GM19467 (cell line): ENCODE results near the gene VARS2.
"Not testable (repeated sequence)": the region's sequence is repeated elsewhere in the genome, so short reads cannot be mapped to it uniquely, and the experiment has no call there.

Source experiments
- ATAC-seq: cut with Tn5 transposase; IDR thresholded peaks from one replicate; pipeline ENCODE4 v1.9.1; 2021; ENCODE audit warnings: mild to moderate bottlenecking, moderate library complexity; ENCODE audit not compliant: unreplicated experiment

Gene VARS2

DNA sequence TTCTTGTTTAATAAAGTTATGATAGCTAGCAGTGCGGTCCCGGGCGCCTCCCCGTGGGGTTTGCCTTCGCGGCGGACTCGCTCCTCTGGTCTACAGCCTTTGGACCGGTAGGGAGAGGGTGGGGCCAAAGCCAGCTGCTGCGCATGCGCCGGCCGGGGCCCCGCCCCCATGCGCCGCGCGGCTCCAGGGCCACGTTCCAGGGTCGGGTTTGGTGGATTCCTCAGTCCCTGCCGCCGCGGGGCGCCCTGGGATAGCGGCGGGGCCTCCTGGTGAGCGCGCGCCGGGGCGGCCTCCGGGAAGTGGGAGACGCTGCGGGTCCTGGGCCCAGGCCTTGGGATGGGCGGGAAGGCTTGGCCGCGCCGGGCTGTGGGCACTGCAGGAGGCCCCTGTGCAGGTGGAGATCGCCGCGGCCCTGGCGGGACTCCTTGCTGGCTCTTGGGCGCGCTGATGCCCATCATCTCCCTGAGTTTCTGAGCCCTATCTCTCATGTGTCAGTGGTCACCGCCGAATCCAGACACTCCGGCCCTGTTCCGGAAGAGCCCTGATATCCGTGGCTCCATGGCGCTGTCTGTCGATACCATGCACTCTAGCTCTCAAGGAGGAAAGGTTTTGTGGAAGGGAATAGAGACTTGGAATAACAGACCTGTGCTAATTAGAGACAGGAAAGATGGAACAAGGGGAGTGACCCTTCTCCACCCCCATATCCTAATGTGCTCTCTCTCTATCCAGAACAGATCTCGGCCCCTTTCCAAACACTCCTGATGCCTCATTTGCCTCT is at the start of gene VARS2:
Gene VARS2 (plus strand): TSS at position 163 of the 778 bp plus-strand sequence. CDS start 599 bp downstream, at position 762.
- peak; percentile 90 for ATAC-seq

DNA sequence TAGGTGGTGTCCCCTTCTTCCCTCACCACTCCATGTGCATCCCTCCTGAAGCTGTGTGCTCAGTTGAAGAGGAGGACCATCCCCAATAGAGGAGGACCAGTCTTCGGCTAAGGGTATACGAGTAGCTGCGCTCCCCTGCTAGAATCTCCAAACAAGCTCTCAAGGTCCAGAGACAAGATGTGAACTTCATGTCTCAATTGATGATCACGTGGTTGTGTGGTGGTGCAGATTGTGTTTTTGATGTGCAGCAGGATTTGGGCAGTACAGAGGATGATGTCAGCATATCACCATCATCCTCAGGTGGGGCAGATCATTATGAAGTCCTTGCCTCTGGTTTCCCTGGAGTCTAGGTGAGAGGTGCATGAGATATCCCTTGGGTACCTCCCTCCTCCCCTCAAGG is 49.7 kb upstream of the VARS2 start:
- ATAC-seq = no peak

DNA sequence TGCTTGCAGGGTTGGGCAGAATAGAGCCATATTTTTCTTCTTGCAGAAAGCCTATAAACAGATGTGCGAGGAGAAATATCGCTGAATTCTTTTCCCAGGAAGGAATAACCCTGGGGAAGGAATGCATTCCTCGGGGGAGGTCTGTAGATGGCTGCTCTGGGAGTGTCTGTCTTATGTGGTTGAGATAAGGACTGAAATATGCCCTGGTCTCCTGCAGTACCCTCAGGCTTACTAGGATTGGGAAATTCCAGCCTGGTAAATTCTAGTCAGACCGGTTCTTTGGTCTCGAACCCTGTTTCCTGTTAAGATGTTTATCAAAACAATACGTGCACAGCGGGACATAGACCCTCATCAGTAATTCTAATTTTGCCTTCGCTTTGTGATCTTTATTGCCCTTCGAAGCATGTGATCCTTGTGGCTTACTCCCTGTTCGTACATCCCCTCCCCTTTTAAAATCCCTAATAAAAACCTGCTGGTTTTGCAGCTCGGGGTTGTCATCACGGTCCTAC is 44.7 kb upstream of the VARS2 start:
- ATAC-seq = not testable (repeated sequence)

DNA sequence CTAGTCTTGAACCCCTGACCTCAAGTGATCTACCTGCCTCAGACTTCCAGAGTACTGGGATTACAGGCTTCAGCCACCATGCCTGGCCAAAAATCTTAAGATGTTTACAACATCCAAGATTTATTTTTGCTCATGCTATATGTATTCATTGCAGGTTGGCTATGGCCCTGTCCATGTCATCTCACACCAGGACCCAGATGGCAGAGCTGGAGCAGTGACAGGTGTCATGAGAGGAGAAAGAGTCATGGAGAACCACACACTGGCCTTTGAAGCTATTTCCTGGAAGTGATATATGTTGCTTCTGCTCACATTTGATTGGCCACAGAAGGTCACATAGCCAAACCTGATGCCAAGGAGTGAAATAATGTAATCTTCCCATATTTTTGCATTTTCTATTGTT is 43.5 kb upstream of the VARS2 start:
- no peak for ATAC-seq

DNA sequence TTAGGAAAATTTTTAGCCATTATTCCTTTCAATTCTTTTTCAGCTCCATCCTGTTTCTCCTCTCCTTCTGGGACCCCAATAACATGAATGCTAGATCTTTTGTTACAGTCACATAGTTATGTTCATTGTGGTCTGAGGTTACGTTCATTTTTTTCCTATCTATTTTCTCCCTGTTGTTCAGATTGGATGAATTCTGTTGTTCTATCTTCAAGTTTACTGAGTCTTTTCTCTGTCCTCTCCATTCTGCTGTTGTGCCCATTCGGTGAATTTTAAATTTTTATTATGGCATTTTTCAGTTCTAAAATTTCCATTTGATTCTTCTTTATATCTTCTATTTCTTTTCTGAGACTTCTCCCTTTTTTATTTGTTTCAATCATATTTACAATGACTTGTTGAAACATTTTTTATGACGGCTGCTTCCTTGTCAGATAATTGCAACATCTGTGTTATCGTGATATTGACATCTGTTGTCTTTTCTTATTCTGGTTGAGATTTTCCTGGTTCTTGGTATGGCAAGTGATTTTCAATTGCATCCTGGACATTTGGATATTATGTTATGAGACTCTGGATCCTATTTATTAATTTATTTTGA is 42.4 kb upstream of the VARS2 start:
- ATAC-seq = no peak

DNA sequence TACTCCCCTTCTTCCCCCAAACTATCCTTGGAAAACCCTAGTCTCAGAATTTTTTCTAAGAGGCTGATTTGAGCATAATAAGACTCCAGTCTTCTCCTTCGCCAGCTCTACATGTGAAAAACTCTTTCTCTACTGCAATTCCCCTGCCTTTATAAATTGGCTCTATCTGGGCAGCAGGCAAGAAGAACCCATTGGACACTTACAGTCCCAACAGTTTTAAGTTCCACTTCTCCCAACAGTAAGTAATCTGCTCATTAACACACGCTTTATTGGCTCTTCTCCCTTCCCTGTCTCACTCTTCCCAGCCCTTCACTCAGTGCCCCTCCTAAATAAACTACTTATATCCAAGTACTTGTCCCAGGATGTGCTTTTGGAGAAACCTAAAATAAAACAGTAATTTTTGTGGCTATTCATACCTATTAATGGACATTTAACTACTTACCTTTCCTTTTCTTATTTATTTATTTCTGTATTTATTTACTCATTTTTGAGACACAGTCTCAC is 40.8 kb upstream of the VARS2 start:
- ATAC-seq = no peak

DNA sequence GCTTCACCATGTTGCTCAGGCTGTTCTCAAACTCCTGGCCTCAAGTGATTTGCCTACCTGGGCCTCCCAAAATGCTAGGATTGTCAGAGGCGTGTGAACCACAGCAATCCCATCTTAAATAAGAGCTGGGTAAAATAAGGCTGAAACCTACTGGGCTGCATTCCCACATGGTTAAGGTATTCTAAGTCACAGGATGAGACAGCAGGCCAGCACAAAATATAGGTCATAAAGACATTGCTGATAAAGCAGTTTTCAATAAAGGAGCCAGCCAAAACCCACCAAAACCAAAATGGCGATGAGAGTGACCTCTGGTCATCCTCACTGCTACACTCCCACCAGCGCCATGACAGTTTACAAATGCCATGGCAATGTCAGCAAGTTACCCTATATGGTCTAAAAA is 40.2 kb upstream of the VARS2 start:
- ATAC-seq = not testable (repeated sequence)

DNA sequence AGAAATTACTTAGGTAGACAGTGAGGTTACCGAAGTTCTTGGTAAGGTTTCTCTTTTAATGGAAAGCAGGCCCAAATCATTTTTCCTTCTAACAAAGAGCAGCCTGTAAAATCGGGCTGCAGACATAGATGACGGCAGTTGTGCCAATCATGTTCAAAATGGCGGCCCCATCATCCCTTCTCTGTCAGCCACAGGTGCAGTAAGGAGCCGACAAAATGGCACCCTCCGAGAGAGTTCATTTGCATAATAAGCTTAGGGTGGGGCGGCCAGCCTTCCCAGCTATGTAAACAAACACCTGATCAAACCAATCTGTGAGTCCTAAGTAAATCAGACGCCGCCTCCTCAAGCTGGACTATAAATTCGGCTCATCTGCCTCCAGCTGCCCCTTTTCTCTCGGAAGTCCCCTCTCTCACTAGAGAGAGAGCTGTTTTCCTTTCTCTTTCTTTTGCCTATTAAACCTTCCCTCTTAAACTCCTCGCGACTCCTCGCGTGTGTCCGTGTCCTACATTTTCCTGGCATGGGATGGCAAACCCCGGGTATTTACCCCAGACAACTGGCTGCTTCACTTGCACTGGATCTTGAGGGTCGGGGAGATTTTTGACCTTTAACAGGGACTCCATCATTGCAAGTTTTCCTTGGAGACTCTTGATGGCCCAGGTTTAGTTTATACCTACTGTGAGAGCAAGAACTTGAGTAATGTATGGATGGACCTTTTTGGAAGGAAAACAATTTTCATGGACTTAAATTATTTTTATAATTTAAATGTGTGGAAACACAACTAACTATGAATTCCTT is 38.6 kb upstream of the VARS2 start:
- ATAC-seq = no peak

DNA sequence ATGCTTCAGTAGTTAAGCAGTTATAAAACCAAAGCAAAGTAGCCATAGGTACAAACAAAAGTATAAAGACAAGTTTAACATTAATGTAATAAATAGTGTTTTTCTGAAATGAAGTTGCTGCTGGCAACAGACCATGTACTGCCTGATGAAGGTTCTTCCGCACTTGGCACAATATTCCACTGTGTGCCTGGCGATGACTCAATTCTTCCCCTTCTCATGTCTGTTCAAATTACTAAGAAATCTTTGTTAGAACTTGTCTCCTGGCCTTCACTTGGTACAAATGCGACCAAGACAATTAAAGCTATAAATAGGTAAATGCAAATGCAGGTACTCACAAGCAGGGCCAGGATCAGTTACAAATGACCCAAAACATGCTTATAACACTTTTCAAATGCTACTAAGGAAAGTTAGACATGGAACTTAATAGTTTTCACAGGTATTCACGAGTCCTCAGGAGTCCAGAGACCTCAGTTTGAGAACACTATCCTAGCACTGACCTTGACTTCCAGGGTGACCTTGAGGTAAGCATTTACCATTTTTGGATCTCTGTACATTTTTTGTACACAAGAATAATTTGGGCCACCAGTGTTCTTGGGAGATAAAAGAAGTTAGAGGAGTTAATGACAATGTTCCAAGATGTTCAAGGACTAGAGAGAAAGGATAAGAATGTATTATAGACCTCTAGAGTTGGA is 37.9 kb upstream of the VARS2 start:
- no peak for ATAC-seq

DNA sequence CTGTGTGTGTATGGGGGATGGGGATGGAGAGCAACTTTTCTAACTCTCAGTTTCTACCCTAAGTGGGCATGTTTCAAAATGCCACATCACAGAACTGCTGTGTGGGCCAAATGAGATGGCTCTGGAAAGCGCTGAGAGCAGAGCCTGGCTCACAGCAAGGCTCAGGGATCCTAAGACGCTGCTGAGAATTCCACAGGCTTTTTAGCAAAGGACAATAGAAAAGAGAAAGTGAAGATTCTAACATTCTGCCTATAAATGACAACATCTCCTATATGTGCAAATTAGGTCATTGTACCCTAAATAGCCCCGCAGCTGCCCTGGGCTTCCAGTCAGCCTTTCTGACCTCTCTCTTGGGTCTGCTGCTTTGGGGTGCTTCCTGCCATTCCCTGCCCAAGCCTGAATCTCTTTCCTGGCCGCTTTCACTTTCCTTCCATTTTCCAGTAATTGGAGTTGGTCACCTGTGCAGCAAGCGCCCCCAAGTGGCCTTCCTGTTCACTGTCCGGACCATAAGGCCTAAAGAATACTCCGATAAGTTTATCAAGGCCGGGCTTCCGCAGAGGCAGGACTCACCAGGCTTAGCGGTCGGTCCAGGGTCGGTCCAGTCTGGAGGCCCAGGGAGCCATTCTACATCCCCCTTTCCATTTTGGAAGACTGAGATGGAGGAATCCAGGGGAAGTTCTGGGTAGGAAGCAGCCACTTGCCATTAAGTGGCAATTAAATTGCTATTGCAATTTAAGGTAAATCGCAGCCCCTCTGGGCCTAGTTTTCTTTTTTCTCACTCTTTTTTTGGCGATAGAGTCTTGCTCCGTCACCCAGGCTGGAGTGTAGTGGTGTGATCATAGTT is 36.4 kb upstream of the VARS2 start:
- no peak for ATAC-seq

DNA sequence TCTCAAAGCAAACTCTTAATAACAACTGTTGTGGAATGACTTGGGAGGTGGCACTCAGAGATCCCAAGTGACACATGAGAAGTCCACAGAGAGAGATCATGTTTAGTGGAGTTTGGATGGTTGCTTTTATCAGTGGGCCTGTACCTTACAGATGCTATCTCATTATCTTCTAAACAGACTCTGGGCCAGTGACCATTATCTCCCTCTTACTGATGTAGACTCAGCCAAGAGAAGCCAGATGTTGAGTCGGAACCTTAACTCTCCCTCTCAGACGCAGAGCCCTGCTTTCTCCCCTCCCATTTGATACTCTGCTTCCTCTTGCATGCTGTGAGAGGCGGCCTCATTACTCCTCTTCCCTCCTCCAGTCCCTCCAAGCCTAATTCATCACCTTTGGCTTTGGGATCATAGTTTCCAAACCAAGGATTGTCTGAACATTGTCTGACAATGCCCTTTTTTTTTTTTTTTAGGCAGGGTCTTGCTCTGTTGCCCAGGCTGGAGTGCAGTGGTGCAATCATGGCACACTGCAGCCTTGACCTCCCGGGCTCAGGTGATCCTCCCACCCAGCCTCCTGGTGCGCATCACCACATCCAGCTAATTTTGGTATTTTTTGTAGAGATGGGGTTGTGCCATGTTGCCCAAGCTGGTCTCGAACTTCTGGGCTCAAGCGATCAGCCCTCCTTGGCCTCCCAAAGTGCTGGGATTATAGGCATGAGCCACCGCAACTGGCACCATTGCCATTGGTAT is 34.2 kb upstream of the VARS2 start:
- ATAC-seq = no peak

DNA sequence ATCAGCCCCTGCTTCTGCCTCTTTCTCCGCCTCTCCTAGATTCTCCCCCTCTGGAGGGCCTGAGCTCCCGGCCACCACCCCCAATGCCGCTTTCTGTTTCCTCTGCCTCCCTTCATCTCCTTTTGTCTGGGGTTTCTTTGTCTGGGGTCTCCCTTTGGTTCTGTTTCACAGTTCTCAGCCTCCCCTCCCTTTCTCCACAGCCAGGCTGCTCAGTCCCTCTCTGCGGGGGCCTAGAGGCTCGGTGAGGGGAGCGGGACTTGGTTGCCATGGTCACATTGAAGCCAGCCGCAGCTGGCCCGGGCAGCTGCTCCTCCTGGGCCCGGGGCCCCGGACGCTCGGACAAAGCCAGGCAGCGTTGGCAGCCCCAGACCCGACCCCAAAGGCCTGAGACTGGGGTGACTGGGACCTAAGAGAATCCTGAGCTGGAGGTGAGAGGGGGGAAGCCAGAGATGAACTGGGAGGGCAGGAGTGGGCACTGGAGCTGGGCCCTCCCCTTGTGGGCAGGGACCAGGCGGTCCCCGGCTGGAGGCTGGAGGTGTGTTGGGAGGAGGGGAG is 33.3 kb upstream of the VARS2 start:
- no peak for ATAC-seq

DNA sequence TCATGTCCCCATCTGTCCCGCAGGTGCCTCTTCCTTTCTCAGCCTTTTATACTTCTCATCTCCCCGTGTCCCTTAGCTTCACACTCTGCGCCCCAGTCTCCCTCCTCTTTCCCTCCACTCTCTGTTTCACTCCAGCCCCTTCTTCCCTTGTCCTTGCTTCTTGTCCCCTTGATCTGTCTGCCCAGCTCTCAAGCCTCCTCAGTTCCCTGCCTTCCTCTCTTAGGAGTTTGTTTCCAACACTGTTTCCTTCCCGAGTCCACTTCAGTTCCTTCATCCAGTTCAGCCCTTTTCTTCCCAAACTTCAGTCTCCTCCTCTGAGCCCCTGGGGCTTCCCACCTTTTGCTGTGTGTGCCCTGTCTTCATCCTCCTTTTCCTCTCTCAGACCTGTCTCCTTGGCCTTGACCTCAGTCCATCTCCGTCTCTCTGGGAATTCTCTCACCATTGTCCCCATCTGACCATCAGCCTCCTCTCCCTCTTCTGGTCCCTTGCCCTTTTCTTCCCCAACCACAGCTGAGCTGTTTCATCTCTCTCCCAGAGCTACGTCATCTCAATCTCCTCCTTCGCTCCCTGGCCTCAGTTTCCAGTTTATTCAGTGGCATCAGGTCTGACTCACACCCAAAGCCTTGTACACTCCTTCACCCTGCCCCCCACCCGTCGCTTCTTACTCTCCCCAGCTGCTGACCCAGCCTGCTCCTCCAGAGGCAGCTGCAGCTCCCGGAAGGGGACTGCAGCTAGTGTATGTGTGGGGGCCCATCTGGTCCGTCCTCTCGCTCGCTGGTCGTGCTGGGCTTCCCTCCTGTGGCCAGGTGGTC is 32.4 kb upstream of the VARS2 start:
- no peak for ATAC-seq

DNA sequence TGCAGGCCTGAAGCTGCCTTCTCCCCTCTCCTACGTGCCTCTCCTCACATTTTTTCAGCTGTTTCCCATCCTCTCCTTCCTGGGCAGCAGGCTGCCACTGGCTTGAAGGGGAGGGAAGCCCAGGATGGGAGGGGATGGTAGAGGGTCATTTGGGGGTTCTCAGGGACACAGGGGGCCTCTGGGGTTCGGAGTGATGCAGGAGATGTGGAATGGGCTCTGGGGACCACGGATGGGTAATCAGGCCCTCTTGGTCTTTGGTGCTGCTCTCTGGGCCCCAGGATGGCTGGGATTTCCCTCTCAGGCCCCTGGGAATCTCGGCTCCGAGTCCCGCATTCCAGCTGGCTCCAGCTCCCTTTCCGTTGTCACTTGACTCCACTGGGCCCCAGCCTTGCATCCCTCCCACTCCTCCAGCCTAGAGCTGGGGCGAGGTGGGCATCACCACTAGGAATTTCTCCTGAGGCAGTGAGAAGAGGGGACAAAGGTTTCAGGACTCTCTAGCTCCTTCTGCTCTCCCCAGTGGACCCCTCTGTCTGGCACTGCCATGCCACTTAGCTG is 31.8 kb upstream of the VARS2 start:
- no peak for ATAC-seq

DNA sequence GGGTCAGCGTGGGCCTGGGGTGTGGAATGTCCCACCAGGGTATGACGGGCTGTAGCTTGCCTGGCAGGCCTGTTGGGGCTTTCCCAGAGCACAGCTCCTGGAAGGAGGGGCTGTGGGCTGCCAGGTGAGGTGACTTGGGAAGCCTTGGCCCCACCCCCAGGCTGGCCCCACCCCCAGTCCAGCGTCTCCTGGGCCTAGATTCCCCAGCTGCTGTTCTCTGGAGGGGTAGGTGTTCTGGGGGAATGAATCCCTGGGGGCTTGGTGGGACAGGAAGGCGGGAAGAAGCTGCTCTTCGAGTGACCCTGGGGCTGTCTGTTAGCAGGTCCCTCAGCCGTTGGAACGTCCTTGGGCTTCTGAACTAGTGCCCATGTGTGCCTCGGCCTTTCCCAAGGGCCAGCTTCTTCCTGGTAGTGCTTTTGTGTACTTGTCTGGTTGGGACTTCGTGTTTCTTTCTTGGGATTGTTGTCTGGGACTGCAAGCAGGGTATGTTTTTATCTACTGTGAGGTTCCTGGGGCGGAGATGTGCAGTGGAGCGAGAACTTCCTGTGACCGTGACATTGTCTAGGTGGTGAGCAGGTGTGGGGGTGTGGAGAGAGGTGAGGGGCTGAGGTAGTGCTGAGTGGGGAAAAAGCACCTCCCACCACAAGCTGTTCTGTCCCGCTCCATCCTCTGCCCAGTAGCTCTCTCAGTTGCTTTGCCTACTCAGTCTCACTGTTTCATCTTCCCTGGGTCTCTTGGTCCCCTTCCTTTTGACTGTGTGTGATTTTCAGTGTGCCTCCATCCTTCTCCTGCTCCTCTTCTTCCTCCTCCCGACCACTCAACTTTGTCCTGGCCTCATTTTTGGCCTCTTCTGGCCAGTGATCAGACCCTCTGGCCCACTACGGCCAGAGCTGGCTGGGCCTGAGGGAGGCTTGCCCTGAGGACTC is 31.0 kb upstream of the VARS2 start:
- ATAC-seq = no peak

DNA sequence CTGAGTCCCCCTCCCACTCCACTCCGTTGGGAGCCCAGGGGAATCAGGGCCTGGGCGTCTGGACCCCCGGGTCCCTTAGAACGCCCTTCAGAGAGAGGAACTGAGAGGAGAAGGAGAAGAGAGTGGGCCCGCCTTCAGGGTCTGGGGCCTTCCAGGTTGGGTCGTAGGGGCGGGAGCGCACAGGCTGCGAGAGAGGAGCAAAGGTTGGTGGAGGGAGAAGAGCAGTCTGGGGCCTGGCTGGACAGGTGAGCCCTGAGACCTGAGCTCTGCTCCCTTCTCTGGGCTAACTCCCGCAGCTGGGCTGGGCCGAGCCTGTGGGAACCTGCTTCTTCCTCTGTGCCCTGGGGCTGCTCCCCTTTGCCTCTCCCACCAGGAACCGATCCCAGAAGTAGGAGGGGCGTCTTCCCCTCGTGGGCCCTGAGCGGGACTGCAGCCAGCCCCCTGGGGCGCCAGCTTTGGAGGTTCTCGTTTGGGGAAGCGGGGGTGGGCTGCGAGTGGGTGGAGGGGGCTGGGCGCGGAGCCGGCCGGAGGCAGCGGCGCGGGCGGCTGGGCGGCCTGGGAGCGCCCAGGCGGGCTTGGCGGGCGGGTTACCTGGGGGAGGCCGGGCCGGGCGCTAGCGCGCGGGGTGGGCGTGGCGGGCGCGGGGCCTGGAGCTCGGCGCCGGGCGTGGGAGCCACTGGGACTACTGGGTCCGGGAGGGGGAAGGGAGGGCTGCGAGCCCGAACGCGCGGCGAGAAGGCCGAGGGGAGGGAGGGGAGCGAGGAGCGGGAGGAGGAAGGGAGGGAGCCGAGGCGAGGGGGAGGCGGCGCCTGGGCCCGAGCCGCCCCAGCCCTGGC is 30.1 kb upstream of the VARS2 start, which contains the start of gene DDR1:
Gene DDR1 (plus strand): TSS at position 835 of the 836 bp plus-strand sequence. CDS start 4,211 bp downstream, outside the sequence.
- ATAC-seq = no peak
